AG09309 (cell line): Measurements from ENCODE around the gene PCDHGA6.
A peak's percentile ranks its signal among the peaks of the same experiment; 100 is the strongest.
"Not testable (repeated sequence)": the region's sequence is repeated elsewhere in the genome, so short reads cannot be mapped to it uniquely, and the experiment has no call there.

Experiments used
- DNase-seq: peaks from one replicate; pipeline ENCODE4 v3.0.0-alpha.2; 2010; ENCODE audit warnings: low read depth
- H3K4me3 ChIP-seq: 2 replicates; pipeline ENCODE4 v1.5.1; 2011; ENCODE audit warnings: mild to moderate bottlenecking, low read depth, low read length, moderate library complexity; ENCODE audit not compliant: control insufficient read depth
- CTCF ChIP-seq: IDR thresholded peaks from 2 replicates; pipeline ENCODE4 v1.5.1; 2011; ENCODE audit warnings: mild to moderate bottlenecking, low read depth, low read length, inconsistent platforms; ENCODE audit not compliant: insufficient read depth, control insufficient read depth; ENCODE audit errors: missing control alignments

PCDHGA6 gene

GRCh38 chr5:141398608-141399007 is 24.9 kb downstream of the PCDHGA6 start:
- no peak overlapping the region for H3K4me3 ChIP-seq
- TF ChIP-seq CTCF = no peak
- DNase-seq = no peak

GRCh38 chr5:141399555-141400258 is 26.0 kb downstream of the PCDHGA6 start:
- DNase-seq = no peak
- TF ChIP-seq CTCF = no peak
- no peak overlapping the region for H3K4me3 ChIP-seq

GRCh38 chr5:141402553-141403243 is 29.0 kb downstream of the PCDHGA6 start, which contains the start of gene PCDHGA9:
PCDHGA9 (plus strand) TSS chr5:141402778; CDS start chr5:141402953, 175 bp downstream.
- H3K4me3 ChIP-seq = no peak within 1 kb of the TSS
- no peak for DNase-seq
- peak; percentile 33 for TF ChIP-seq CTCF

GRCh38 chr5:141403387-141403786 is 29.7 kb downstream of the PCDHGA6 start:
- TF ChIP-seq CTCF = no peak
- DNase-seq = no peak
- H3K4me3 ChIP-seq = no peak overlapping the region

GRCh38 chr5:141407790-141408505 is 34.3 kb downstream of the PCDHGA6 start, which contains the start of gene PCDHGB6:
PCDHGB6 (plus strand) TSS chr5:141408021; CDS start chr5:141408203, 182 bp downstream.
- TF ChIP-seq CTCF = peak; percentile 50
- not testable (repeated sequence) for DNase-seq, H3K4me3 ChIP-seq

GRCh38 chr5:141409598-141410306 is 36.1 kb downstream of the PCDHGA6 start:
- TF ChIP-seq CTCF = no peak
- H3K4me3 ChIP-seq = no peak overlapping the region
- no peak for DNase-seq
